8988T (cell line): Measurements from ENCODE around the gene PDLIM5.

Experiments
- DNase-seq: peaks from one replicate; pipeline ENCODE4 v3.0.0; 2011

Gene PDLIM5

DNA sequence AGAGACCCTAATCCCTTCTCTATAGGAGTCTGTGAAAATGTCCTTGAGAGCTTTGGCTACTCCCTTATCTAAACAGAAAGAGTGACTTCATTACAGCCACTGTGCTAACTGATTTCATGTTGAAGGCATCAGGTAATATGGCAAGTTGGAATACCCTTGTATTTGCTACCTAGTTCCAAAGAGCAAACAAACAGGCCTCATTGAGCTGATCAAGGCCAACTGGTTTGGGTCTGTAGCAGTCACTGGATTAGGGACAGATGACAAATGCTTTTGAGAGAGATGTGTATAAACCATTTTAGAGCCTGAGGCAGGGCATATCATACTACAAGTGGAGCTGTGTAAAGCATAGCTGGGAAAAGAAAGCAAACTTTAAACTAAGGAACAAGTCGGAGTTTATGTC lies 22.9 kb upstream of the PDLIM5 start:
- no peak for DNase-seq

DNA sequence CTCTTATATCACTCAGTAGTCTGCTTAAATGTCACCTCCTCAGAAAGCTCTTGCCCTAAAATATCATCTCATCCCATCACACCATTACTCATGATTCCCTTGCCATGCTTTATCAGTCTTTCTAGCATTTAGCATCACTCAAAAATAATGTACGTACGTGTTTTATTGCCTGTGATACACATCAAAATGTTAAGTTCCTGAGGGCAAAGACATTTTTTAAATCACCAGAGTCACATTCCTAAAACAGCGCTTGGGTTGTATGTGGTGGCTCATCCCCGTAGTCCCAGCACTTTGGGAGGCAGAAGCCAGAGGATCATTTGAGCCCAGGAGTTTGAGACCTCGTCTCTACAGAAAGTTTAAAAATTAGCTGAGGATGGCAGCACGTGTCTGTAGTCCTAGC lies 21.3 kb upstream of the PDLIM5 start:
- DNase-seq = no peak

DNA sequence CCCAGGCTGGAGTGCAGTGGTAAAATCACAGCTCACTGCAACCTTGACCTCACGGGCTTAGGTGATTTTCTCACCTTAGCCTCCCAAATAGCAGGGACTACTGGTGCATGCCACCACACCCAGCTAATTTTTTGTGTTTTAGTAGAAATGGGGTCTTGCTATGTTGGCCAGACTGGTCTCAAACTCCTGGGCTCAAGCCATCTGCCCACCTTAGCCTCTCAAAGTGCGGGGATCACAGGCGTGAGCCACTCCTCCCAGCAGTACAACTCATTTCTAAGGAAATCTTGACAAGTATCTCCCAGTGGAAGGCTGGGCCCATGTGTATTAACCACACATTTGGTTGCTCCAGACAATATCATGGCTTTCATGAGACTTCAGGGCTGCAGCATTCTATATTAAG lies 20.4 kb upstream of the PDLIM5 start:
- DNase-seq = no peak

DNA sequence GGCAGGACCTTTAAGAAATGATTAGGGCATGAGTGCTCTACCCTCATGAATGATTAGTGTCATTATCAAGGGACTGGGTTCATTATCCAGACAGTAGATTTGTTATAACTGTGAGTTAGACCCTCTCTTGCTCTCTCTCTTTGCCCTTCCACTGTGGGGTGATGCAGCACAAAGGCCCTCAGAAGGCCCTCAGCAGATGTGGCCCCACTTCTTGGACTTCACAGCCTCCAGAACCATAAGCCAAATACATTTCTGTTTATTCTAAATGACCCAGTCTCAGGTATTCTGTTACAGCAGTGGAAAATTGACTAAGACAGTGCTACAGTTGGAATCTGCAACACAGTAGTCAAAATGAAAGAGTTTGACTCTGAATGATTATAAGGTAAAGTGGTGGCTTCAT lies 17.2 kb upstream of the PDLIM5 start:
- no peak for DNase-seq

DNA sequence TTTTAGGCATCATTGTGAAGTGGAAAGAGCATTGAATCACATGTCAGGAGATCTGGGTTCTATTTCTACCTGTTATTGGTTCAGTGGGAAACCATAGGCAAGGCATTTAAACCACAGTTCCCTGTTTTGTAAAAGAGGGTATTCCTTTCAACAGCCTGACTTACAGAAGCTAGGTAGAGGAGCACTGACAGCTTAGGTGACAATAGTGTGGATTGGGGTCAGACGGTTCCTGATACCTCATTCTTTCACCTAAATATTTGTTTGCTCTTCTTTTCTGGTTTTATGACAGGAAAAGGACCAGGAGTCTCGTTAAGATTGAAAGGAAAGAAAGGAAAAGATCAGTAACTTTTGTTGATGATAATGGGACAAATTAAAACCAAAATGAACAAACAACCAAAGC lies 15.9 kb upstream of the PDLIM5 start:
- no peak for DNase-seq

DNA sequence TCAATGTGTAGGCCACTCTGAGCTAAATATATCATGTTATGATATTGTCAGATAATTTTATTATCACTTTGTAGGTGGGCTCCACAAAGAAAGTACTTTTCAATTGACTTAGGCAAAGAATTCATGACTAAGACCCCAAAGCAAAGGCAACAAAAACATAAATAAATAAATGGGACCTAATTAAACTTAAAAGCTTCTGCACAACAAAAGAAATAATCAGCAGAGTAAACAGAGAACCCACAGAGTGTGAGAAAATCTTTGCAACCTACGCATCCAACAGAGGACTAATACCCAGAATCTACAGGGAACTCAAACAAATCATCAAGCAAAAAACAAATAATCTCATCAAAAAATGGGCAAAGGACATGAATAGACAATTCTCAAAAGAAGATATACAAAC lies 15.2 kb upstream of the PDLIM5 start:
- no peak for DNase-seq

DNA sequence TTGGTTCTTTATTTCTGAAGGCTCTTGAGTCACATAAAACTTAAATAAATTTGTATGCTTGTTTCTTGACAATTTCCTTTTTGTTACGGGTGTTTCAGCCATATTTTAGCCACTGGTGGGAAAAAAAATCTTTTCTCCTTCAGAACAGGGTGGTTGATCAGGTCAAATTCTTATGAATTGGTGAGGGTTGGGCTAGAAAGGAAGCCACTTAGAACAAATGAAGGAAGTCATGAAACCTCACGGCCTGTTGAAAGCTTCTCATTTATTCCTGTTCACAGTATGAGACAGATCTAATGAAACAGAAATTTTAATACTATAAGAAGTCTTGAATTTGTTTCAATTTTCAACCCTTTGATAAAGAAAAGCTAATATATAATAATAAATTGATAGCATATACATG lies 12.1 kb upstream of the PDLIM5 start:
- no peak for DNase-seq

DNA sequence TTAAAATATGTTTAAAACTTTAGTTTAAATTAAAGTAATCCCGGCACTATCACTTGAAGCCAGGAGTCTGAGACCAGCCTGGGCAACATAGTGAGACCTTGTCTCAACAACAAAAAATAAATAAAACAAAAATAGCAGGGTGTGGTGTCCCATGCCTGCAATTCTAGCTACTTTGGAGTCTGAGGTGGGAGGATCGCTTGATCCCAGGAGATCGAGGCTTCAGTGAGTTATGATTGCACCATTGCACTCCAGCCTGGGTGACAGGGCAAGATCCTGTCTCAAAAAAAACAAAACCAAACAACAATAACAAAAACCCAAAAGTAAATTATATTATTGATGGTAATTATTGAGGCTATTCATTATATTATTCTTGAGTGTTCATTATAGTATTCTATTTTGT lies 9.9 kb upstream of the PDLIM5 start:
- no peak for DNase-seq

DNA sequence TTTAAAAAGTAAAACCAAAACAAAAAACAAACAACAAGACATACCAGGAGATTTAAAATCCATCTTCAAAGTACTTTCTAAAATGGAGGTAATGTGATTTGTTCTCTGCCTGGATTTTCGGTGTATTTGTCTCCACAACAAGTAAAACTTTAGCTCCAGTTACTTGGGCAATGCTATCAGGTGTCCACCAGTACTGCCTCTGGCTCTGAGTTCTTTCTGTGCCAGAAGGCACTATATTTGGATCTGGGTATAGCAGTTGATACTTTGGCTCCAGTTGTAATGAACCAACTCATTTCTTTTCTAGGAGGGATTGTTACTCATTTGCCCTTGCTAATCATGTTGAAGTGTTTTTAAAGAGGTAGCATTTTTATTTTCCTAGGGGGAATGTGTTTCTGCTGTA lies 9.5 kb upstream of the PDLIM5 start:
- DNase-seq = no peak

DNA sequence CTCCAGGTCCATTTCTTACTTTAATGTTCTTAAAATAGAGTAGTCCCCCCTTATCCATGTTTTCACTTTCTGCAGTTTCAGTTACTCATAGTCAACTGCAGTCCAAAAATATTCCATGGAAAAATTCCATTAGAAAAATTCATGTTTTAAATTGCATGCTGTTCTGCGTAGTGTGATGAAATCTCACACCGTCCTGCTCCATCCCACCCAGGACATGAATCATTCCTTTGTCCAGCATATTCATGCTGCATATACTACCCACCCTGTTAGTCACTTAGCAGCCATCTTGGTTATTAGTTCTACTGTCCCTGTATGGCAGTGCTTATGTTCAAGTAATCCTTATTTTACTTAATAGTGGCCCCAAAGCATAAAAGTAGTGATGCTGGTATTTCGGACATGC lies 5.4 kb upstream of the PDLIM5 start:
- no peak for DNase-seq

DNA sequence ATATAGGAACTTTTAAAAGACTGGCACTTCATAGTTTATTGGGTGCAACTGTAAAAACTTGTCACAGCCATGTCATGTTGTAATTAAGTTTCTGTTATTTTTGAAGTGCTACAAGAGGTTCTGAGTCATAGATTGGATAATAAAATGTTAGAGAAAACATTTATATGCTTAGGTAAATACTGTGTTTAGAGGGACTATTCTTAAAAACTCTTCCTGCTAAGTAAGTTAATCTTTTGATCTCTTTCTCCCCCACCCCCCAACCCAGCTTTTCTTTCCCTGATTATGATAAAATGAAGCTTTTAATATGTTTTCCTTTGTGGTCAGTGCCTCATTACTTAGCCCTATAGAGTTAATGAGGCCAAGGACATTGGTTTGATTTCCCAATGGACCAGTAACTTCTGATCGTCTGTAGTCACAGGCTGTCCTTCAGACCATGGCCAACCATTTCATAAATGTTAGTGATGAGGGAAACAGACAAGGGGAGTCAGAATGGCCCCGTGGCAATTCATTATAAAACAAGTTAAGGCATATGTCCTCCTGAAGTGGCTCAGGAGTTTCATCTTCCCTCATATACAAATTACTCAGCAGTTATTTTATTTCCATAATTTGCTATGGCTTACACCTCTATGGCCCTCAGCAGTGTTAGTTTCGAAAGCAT lies 3.9 kb upstream of the PDLIM5 start:
- no peak for DNase-seq

DNA sequence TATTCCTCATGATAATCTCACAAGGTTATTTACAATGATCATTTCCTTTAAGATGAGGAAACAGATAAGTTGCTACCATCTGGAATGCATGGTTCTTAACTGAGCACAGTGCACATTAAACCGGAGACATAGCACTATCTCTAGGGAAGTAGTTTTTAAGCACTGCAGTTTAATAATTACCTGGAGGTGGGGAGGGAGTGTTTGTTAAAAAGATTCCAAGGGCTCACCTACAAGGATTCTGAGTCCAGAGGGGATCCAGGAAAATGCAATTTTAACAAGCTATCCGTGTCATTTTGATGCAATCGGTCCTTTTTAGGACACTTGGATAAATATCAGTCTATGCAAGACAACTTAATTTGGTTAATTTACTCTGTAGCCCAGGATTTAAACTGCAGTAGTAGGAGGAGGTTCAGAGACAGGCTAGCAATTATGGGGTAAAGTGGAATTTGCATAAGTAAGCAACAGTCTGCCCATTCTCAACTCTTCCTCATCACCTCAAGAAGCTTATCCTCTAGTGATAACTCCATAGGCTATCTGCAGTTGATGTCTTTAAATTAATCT lies 2.8 kb upstream of the PDLIM5 start:
- no peak for DNase-seq

DNA sequence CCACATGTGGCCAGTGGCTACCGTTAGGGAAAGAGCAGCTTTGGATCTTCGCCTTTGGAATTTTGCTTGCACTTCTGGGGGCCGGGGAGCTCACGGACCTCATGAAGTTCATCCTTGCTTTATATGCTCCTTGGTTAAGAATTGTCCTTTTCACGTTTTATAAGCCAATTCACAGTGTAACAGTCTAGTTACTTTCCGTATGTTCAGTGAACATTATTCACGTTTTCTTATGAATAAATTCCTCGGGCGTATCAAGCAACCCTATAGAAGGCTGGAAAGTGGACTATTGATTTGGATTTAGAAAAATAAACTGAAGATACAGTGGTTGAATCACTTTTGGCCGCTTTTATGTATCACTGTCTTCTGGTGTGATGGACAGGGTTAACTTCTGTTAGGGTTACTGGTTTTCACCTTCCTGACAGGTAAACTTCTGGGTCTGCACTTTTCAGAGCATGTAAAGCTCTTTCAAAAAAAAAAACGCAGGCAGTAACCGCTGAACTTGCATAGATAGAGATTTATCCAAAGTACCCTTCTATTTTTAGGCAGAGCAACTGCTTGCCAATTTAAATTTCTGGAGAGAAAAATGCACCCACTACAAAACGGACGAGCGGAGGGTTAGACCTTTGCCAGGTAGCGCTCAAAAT lies 569 bp upstream of the PDLIM5 start:
- DNase-seq = no peak

DNA sequence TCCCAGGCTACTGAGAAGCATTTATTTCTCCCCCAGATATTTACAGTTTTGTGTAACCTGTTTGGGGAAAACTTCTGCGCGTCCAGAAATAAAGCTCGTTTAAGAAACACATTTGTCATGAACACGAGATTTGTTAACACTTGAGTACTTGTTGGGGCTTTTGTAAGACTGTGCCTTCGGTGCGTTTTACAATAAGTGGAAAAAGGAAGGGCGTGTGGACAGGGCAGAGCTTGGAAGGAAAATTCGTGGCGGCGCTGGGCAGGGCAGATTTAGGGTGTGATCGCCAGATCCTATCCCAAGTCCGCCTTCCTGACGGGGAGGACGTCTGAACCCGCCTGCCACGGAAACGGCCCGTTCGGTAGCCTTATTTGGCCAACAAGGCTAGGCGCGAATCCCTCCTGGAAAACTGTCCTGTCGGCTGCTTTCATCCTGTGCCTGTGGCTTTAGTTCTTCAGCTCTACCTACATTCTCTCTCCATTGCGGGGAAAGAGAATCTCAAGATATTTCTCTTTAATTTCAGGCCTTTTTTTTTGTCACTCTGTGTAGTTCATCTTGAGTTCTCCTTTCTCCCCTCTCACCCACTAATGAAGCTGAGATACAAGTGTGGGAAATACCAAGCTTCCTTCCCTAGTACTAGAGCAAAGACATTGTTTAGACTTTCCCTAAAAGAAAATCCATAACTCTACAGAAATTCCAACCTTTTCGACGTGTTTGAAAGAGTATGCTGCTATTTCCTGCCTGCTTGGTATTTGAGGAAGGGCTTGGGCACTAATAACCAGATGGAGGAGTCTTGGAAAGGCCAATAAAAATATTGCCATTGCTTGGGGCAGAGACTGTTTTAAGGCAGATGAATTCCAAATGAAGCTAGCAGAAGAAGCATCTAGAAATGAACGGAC lies 982 bp downstream of the PDLIM5 start:
- DNase-seq = no peak

DNA sequence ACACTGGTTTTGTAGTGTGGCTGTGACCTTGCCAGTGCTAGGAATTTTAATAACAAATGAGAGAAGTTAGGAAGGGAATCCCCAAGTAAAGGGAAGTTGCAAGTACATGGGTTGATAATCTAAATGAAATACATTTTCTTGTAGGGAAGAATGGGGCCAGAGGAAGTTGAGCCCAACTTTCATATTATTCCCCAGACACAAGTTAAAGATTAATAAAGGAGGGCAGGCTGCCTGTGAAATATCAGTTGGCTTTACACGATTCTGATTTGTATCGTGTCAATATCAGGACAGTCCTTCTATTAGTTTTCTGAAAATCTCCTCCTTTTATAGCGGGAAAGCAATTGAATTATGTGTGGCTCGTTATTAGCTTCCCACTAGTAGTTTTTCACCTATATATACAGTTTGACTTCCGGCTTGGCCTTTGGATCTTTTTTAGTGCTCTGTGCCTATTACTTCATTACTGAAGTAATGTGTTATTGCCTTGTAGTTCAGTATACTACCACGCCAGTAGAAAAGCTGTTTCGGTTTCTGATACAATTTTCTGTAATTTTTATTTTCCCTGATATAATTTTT lies 1.7 kb downstream of the PDLIM5 start:
- DNase-seq = no peak

DNA sequence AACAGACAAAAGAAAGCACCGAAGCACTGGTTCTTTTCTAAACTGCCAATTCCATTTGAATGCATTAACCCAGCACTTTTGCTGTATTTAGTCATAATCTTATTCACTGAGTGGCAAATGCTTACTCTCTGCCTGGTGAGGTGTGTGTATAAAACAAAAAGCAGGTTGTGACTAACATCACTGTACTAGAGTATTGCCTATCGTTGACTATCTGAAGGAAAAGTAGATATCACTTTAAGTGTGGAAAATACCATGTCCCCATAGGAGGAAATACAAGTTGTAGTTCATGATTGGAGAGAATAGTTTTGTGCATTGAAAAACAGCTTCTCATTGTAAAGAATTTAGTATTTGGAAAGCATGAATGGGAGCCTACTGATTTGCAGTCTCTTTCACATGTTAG lies 2.7 kb downstream of the PDLIM5 start:
- no peak for DNase-seq

DNA sequence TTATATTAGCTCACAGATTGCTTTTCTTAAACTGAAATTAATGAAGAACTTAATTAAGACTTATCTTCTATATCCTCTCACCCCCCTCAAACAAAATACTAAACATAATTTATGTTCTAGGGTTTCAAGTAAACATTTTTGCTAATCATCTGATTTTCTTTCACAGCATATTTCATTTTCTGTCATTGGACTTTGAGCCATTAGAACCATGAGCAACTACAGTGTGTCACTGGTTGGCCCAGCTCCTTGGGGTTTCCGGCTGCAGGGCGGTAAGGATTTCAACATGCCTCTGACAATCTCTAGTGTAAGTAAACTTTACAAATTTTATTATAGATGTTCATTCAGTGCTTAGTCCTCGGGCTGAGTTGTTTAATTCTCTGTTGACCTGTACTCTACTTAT lies 3.3 kb downstream of the PDLIM5 start:
- DNase-seq = no peak

DNA sequence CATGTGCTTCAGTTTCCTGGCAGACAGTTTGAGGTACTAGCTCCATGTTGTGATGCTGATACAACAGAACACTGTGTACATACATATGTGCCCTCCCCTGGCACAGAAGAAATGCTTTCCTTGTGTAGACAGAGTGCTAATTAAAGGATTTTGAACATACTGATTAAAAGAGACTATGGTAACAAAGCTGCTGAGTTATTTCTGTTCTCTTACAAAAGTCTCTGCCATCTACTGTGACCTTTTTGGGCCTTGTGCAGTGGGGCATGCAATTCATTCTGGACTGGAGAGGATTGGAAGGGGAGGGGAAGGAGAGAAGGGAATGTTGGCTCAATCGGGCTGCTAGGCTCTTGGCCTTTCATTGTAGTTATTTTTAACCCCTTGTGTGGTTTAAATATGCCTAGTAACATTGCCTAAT lies 6.0 kb downstream of the PDLIM5 start:
- DNase-seq = no peak

DNA sequence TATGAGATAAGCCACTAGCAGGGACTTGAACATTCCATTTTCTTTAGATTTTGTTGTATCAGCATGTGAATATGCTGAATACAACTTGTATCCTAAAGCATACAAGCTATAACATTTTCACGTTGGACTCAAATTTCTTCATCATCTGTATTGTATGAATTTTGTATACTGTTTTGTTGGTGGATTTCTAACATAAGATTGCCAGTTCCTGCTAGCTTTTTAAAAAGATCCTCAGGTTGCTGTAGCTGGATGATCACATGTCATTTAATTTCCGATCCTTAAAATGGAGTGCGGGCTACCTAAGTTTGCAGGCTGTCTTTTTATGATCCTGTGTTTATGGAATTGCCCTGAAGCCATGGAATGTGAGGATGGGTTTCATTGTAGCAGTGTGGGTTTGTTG lies 6.9 kb downstream of the PDLIM5 start:
- DNase-seq = no peak

DNA sequence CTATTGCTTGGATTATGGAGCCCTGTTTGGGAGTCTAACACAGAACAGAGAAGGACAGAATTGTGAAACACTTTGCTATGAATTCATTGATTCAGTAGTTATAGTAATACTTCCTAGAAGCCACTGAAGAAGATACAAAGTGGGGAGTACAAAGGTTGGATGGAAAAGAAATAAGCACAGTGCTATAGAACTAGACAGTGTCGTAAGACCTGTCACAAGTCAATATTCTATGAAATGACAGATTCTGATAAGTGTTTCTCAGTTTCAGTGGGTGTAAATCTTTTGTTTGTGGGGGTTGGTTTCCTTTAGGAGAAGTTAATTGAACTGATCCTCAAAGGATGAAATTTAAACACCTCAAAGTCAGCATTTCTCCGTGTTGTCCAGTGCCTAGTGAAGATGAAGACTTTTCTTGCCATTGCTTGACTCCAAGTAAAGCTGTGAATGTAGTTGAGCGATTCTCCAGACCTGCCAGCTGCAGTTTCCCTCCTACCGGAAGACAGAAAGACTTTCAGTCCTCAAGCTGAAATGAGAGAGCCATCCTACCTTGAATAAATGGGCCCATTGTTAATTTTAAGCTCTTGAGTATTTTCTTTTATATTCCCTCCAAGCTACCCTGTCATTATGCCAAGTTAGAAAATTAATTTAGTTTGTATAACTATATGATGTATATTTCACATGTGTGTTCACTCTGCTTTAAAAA lies 7.9 kb downstream of the PDLIM5 start:
- no peak for DNase-seq

DNA sequence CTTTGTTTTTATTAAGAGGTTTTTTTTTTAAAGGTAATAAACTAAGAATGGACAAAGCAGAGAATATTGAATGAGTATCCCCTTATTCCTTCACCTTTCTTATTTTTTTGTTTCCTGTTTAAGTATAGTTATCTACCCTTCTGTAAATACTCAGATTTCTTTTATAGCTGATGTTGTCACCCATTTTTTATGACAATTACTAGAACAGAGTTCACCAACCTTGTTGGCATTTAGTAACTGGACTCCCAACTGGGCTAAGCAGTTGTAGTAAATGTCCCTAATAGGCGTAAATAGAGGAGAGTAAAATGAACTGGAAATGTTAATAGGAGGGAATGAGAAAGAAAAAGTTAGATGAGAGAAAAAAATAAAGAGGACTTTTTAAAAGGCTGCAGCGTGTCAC lies 9.8 kb downstream of the PDLIM5 start:
- no peak for DNase-seq

DNA sequence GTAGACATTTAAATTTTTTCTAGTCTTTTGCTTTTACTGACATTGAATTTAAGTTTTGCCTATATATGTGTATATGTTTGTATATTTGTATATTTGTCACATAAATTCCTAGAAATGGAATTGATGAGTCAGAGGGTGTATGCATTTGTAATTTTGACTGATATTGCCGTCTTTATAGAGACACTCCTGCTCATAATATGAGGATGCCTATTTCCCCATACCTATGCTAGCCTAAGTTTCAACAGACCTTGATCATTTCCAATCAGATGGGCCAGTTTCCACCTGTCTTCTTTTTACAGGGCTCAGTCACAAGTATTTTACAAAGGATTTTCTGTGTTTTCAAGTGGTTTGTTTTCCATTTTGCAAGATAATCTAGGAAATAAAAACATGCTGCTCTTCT lies 10.8 kb downstream of the PDLIM5 start:
- no peak for DNase-seq

DNA sequence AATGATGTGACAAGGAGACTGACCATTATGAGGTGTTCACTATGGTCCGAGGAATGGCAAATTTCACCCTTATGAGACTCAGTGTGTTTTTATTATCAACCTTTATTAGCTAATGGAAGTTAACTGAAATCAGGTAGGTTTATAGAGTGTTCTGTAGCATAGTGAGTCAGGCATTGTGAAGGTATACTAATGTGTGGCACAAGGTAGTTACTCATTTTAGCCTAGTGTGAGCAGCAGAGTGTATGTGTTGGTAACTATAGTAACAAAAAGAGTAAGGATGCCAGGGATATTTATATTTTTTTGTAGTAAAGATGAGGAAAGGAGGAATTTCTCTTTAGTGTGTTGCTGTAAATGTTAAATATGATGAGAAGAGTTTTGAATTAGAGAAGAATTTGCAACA lies 12.0 kb downstream of the PDLIM5 start:
- no peak for DNase-seq
